ENCODE measurements around the gene KISS1R.

KISS1R gene

DNA sequence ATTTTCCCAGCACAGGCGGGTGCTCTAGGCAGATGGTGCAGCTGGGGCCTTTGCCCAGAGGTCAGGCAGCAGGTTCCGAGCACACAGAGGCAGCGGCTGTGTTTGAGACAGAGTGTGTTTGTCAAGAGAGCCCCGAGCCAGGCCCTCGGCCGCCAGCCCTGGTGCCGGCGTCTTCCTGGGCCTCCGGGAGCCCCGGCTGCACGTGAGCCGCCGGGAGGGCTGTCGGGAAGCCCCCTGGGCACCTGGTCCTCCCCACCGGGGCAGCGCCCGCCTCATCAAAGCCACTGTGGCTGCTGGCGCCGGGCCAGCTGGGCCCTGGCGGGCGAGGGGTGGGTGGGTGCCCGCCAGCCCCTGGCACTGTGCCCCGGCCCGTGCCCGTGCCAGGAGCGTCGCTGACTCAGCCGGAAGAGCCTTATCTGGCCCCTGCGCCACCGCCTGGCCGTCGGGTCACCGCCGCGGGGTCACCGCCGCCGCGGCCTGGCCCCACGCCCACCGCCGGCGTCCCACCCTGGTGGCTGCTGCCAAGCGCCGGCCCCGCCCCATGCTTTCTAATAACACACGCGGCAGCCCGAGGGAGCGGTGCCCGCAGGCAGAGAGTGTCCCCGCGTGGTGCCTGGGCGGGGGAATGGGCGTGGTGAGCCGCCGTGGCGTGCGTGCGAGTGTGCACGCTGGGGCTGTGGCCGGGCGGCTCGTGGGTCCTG is 23.6 kb downstream of the KISS1R start:
- peak; percentile 62 for DNase-seq

DNA sequence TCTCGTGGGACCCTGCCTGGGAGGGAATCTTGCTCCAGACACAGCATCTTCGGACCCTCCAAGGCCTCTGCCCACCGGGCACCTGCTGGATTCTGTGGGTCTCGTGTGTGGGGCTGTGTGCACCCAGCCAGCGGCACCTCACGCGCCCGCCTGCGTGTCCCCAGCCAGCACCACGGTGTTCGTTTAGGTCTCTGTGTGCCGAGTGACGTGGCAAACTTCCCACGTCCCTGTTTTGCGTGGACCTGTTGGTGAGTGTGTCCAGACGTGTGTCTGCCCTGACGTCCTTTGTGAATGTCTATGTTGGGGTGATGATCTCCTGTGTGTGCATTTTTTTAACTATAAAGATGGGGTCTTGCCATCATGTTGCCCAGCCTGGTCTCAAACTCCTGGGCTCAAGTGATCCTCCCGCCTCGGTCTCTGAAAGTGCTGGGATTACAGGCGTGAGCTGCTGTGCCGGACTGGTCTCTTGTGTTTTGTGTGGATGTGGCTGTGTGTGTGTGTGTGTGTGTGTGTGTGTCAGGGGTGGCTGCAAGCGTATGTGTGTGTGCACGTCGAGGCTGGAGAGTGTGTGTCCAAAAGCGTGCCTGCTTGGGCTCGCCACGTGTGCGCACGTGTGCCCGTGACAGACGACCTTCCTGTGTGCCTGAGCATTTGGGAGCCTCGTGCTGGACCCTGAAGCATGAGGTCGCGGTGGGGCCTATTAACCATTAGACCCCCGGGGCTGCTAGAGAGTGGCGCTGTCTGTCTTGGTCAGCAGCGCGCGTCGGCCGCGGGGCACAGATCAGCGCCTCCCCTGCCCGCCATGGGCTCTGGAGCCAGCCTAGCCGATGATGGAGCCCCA is 24.4 kb downstream of the KISS1R start:
- DNase-seq = no peak

DNA sequence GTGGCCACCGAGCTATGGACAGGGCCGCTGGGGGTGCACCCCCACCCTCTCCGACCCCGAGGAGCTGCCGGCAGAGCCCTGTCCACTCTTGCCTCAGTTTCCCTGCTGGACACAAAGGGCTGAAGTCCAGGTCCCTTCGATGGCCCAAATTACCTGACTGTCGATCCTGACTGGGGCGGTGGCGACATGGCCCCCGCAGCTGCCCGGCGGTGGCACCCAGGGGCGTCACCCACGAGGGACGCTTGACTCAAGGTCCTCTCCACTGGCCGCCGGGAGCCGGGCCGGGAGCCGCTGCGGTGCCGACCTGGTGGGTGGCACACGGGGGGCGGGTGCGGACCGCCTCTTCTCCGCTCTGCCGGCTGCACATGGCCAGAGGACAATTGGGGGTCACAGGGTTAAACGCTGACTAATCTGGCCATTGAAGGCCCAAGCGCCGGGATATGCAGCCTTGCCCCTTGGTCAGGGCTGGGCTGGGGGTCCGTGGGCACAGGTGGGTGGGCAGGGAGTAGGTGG is 25.1 kb downstream of the KISS1R start:
- no peak for DNase-seq

DNA sequence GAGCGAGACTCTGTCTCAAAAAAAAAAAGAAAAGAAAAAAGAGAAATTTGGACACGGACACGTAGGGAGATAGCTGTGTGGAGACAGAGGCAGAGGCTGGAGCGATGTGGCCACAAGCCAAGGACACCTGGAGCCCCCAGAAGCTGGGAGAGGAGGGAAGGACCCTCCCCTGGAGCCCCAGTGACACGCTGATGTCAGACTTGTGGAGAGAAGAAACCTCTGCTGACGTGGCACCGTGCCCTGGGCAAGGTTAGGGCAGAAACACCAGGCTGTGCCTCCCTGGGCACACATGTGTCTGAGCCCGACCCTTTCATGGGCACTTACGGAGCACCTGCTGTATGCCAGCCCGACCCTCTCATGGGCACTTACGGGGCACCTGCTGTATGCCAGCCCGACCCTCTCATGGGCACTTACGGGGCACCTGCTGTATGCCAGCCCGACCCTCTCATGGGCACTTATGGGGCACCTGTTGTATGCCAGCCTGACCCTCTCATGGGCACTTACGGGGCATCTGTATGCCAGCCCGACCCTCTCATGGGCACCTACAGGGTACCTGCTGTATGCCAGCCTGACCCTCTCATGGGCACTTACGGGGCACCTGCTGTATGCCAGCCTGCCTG is 26.5 kb downstream of the KISS1R start:
- no peak for DNase-seq

DNA sequence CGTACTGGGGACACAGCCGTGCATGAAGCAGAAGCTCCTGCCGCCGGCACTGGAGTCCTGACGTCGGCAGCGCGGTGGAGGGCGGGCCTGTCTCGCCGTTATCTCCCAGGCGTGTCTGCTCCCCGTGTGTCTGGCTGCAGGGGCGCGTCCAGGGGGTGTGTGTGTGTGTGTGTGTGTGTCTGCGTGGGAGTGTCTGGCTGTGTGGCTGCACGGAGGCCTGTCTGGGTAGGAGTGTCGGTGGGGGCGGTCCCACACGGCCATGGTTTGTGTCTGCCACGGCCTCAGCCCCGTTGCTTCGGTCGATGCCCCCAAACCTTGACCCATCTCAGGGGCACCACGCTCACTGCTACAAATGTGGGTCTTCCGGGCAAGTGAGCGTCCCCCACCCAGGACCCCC is 27.0 kb downstream of the KISS1R start:
- DNase-seq = no peak

DNA sequence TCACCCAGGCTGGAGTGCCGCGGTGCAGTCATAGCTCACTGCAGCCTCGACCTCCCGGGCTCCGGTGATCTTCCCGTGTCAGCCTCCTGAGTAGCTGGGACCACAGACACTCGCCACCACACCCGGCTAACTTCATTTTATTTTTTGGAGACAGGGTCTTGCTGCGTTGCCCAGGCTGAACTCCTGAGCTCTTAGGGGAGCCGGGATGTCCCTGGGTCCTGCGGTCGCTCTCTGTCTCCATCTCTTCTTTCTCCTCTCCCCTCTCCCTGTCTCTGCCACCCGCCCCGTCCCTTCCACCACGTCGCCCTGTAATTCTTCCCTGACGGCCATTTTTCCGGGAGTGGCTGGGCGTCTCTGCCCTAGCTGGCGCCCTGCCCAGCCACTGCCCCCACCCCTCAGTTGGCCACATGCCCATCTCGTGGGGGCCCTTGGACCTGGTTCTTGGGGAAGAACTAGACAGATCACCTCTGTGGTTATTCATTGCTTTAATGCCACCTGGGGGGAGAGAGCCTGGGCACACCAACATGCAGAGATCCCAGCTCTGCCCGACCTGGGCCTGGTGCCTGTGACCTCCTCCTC is 27.6 kb downstream of the KISS1R start:
- DNase-seq = no peak

DNA sequence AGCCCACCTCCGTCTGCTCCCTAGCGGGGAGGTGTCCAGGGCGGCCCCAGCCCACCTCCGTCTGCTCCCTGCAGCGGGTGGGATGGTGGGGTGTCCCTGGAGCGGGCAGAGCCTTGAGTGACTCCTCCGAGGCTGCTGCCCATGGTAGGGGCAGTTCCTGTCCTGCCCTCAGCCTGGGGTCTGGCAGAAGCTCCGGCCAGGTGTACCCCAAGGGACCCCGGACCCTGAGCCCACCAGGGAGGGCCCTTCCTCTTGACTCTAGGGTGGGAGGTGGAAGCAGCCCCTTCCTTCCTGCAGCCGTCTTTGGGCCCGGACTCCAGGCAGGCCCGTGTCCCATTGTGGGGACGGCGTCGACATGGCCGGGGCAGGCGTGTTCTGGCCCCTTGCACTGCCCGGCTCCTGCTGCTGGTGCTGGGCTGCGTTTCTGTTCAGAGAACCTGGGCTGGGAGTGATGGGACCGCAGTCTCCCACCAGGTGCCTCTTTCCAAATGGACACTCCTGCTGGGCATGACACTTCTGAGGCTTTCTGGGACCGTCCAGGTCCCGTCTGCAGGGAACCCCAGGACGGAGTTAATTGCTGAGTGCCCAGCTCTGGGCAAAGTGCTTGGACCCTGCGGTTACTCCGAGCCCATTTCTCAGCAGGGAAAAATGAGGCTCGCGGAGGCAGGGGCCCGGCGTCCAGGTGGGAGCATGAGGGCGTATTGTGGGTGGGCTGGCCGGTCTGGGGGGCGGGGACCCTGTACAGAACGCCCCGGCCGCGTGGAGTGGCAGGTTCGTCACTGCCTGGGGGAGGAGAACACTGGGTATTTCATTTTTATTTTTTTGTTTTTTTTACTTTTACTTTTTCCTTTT is 28.5 kb downstream of the KISS1R start:
- DNase-seq = no peak

DNA sequence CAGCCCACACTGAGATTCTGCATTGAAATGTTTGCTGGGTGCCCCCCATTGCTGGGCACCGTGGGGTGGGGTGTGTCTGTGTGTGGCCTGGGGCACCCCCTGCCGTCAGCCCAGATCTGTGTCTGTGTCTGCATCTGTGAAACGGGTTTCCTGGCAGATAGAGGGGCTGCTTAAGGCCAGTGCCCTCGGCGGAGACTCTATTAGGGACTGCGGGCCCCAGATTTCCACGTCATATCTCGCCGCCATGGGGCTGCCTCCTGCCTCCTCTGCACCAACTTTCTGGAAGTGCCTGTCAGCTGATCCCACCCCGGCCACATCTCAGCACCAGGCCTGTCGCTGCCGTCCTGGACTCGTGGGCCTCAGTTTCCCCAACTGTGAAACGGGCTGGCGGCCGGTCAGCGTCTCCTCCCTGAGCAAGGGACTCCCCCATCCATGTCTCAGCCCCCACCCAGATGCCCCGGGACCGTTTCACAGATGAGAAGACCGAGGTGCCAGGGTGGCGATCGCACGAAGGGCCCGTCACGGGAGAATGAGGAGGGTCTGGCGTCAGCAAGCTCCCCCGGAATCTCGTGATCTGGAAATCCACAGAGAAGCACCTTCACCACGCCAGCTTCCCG is 30.1 kb downstream of the KISS1R start:
- DNase-seq = no peak

DNA sequence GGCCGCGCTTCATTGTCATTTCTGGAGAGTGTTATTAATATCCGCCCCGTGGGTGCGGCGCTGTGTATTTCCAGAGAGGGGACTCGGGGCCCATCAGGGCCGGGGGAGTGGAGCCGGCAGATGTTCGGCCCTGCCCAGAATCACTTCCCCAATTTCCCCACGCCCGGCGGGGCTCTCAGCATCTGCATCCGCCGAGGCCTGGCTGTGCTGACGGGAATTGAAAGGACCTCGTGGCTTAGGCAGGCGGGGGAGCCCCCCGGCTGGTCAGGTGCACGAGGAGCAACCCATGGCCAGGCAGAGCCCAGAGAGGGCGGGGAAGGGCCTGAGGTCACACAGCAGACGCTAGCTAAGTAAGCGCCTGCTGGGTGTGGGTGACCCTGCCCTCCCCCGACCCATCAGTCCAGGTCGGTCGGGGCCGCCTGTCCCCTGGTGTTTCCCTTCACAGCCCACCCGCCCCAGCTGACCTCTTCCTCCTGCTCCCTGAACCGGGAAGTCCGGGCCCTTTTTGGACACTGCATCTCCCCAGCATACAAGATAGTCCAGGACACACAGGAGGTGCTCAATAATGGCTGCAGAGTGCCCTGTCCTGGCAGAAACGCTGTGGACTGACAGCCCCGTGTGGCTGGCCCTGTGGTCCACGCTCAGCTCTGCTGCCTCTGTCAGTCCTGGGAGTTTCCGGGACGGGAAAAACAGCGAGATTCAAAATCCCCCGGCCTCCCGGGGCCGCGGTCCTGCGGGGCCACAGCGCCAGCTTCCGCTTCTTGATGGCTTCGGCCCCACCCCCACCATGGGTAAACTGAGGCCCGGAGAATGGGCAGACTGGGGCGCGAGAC is 30.8 kb downstream of the KISS1R start:
- peak; percentile 13 for DNase-seq

DNA sequence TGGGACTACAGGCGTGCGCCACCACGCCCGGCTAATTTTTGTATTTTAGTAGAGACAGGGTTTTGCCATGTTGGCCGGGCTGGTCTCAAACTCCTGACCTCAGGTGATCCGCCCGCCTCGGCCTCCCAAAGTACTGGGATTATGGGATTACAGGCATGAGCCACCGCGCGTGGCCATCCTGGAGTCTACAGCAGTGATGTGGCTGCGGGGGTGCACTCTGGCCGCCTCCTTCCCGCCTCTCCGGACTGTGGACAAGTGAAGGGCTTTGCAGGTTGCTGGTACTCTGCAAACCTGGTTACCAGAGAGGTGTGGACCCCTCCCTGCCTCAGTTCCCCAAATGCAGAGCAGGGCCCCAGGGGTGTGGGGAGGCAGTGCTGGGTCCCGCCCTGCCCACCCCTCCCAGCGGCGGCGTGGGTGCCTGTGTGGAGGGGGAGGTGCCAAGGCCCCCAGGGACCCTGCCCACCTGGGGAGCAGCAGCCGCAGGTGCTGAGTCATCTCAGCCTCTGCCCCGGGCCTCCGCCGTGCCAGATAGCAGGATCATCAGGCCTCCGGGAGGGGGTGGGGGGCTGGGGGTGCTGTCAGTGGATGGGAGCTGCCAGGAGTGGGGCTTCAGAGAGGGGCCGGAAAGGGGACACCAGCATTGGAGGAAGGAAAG is 31.8 kb downstream of the KISS1R start:
- DNase-seq = no peak

DNA sequence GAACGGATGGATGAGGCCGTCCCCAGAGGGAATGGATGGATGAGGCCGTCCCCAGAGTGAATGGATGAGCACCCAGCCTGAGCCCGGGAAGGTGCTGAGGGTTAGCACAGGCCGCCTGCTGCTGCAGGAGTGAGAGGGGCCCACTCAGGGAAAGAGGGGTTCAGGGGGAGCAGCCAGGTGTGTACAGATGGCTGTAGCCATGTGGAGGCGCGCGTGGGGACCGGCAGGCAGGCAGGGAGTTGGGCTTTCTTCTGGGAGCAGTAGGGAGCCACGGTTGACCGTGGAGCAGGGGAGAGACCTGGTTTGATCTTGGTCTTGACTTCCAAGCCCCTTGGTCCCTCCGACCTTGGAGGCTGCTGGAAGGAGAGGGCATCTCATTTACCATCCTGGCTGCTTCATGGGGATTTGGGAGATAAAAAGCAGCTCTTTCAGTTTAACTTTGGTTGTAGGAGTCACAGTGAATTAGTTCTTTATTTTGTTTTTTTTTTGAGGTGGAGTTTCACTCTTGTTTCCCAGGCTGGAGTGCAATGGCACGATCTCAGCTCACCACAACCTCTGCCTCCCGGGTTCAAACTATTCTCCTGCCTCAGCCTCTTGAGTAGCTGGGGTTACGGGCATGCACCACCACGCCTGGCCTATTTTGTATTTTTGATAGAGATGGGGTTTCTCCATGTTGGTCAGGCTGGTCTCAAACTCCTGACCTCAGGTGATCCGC is 33.4 kb downstream of the KISS1R start:
- DNase-seq = no peak

DNA sequence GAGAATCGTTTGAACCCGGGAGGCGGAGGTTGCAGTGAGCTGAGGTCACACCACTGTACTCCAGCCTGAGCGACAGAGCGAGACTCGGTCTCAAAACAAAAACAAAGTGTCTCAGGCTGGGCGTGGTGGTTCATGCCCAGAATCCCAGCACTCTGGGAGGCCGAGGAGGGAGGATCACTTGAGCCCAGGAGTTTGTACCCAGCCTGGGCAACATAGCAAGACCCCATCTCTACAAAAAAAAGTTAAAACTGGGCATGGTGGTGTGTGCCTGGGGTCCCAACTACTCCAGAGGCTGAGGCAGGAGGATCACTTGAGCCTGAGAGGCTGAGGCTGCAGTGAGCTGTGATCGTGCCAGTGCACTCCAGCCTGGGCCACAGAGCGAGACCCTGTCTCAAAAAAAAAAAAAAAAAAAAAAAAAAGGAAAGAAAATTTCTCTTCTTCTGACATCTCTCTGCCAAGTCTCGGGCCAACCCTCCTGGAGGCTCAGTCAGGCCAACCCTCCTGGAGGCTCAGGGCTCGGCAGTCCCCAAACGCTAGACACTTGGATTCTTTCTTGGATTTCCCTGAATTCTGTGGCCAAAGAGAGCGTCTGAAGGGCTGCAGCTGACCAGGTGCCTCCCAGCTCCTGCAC is 35.0 kb downstream of the KISS1R start:
- DNase-seq = no peak

DNA sequence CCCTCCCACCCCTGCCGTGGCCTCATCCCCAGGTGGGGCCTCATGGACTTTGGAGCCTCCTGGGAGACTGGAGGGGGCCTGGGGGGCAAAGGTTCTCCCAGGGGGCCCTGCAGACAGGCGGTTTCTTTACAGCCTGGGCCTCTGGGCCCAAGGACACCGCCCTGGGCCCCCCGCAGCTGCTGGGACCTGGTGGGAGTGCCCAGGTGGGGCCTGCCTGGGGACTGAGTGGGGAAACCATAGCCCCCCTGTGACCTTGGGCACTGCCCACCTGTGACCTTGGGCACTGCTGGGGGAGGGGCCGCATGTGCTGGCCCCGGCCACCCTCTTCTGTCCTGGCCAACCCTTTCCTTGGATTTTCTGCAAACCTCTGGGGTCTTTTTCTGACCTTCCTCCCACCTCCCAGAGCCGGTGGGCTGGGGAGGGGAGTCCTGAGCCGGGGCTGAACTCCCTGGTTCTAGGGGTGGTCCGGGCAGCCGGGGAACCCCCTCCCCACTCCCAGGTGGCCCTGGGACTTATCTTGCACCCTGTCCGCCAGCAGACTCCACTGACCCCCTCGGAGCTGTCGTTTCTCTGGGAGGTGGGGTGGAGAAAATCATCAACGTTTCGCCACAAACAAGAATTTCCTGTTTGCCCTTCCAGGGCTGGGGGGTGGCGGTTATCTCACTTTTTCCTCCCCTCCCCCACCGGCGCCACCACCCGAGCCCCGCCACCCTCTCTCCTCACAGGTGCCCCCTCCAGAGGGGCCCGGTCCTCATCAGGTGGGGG is 35.7 kb downstream of the KISS1R start:
- no peak for DNase-seq

DNA sequence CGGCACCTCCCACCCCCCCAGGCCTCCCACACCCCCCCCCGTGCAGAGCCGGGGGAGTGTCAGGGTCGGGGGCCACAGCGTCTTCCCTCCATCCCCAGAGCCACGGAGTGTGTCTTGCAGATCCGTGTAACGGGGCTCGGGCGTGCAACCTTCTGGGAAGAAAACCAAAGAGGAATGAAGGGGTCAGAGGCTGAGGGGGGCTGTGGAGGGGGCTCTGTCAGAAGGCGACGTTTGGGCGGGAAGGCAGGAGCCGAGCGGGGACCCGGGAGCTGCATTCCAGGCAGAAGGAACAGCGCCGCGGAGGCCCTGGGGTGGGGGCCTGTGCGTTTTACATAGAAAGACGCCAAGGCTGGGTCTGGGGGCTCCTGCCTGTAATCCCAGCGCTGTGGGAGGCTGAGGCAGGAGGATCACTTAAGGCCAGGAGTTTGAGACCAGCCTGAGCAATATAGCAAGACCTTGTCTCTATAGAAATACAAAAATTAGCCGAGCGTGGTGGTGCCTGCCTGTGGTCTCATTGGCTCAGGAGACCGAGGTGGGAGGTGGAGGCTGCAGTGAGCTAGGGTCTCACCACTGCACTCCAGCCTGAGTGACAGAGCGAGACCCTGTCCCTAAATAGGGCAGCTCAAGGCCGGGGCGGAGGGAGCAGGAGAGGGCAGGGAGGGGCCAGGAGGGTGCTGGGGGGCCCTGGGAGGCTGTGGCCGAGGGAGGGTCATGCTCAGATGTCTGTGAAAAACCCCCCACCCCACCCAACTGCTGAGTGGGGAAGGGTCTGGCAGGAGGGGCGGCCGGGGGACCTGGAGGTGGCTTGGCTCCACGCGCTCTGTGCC is 36.5 kb downstream of the KISS1R start:
- no peak for DNase-seq

DNA sequence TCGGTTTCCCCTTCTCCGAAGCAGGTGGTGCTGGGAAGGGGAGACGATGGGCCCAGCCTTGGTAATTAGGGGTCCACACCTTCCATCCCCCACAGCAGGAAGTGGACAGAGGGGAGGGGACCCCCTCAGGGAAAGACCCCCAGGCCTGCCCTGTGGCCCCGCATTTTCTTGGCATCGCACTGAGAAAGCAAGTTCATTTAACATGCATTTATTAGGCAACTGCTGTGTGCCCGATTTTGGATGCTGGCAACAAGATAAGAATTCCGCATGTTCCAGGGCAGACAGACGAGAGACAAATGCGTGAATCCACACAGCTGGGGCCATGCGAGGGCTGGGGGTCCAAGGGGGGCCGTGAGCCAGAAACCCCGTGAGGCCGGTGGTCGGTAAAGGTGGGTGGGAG is 37.1 kb downstream of the KISS1R start:
- DNase-seq = no peak

DNA sequence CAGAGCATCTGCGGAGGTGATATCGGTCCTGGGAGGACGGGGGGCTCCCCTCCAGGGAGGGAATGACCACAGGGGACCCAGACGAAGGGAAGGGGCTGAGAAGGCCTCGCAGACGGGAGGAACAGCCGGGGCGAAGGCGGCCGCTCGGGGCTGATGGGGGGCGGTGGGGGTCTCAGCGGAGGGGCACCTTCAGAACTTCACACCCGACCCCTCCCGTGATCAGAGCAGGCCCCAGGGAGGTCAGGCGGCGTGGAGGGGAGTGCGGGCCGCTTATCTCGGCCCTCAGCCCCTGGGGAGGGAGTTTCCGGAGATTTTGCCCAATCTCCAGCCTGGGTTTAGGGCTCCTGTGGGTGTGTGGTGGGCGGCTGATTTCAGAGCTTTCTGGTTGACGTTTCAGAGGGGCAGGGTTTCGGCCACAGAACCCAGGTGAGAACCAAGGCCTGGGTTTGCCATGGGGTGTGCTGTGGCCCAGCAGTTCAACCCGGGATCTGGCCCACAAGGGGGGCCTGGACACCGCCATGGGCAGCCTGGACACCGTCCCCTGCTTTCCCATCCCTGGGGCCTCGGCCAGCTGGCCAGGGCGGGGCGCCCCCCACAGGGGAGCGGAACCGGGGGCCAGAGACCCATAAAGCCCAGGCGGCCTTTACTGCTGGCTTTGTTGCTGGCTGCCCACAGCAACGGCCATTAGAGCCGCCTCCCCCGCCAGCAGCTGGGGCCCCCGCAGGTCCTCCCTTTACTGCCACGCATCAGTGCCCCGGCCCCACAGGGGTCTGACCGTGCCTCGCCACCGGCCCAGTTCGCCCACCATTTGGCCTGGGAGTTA is 37.8 kb downstream of the KISS1R start:
- no peak for DNase-seq

Data from midbrain (tissue), 1 donor.